Suppressor macrophage (primary cell): ENCODE results near the gene MYLK2.

Experiments used
- DNase-seq, 4 experiments: peaks; one replicate each; pipeline ENCODE4 v3.0.0-alpha.2; 2020 to 2022

The MYLK2 gene

GRCh38 chr20:31836853-31837608 is 17.9 kb downstream of the MYLK2 start:
- no peak for DNase-seq

GRCh38 chr20:31837896-31838397 is 18.8 kb downstream of the MYLK2 start:
- DNase-seq, result peak; percentile 59 to 82 (median 72)

- no peak for DNase-seq
Measured at GRCh38 chr20:31838646-31839292, 19.6 kb downstream of the MYLK2 start.

- DNase-seq, result no peak
Measured at GRCh38 chr20:31839782-31840487, 20.8 kb downstream of the MYLK2 start.

- DNase-seq, result no peak
Measured at GRCh38 chr20:31840906-31841816, 22.0 kb downstream of the MYLK2 start.

GRCh38 chr20:31841928-31842327 is 22.8 kb downstream of the MYLK2 start:
- DNase-seq, result no peak

GRCh38 chr20:31842471-31843157 is 23.5 kb downstream of the MYLK2 start:
- DNase-seq, result no peak

GRCh38 chr20:31843288-31843687 is 24.1 kb downstream of the MYLK2 start:
- DNase-seq, result no peak

- DNase-seq, result no peak
Measured at GRCh38 chr20:31843881-31844280, 24.7 kb downstream of the MYLK2 start.

GRCh38 chr20:31844737-31845299 is 25.7 kb downstream of the MYLK2 start:
- no peak for DNase-seq

GRCh38 chr20:31845300-31845863 is 26.2 kb downstream of the MYLK2 start, which contains the start of gene FOXS1:
TSS of gene FOXS1 (minus strand) at chr20:31845604. CDS start at chr20:31845542, 62 bp downstream.
- no peak for DNase-seq

- no peak for DNase-seq
Measured at GRCh38 chr20:31846793-31847138, 27.6 kb downstream of the MYLK2 start.

- no peak for DNase-seq
Measured at GRCh38 chr20:31848088-31848999, 29.2 kb downstream of the MYLK2 start.

- DNase-seq, result no peak
Measured at GRCh38 chr20:31849306-31849930, 30.3 kb downstream of the MYLK2 start.

- DNase-seq, result no peak
Measured at GRCh38 chr20:31851240-31851955, 32.2 kb downstream of the MYLK2 start.

- no peak for DNase-seq
Measured at GRCh38 chr20:31853481-31853880, 34.3 kb downstream of the MYLK2 start.

GRCh38 chr20:31856516-31856915 is 37.4 kb downstream of the MYLK2 start:
- no peak for DNase-seq

GRCh38 chr20:31857861-31858759 is 39.0 kb downstream of the MYLK2 start:
- no peak for DNase-seq
